Measurements from ENCODE around the gene CHST1. TPM values are rescaled to one million over a fixed set of nuclear protein-coding genes. Genes with fewer than 3 reads are reported as not detected.

The CHST1 gene
- total and polyA plus RNA-seq, 4 experiments from 2014 or later, result not detected

GRCh38 chr11:45672593-45672992 lies 7.2 kb upstream of the CHST1 start:
- no peak overlapping the region for H3K27ac ChIP-seq (ENCODE audit: low read depth, low read length)
- H3K9me3 ChIP-seq (ENCODE audit: control insufficient read depth in 1 of 2, low read length in 2 of 2), result no peaks in the 10 kb centered on the region
- no peak for DNase-seq
- no peaks in the 10 kb centered on the region for H3K4me1 Mint-ChIP-seq
- POLR2A ChIA-PET (ENCODE audit: partially characterized antibody), result no interaction called here
- peaks cover 6 to 18% of the 10 kb centered on the region in 2 donors for H3K27me3 Mint-ChIP-seq
- CTCF ChIA-PET (ENCODE audit: partially characterized antibody), result no interaction called here
- intact Hi-C loops (cut with micrococcal nuclease), result no loop called here
- no peak overlapping the region for H3K4me3 ChIP-seq (ENCODE audit: low read length in 2 of 2)
- H3K27me3 ChIP-seq (ENCODE audit: insufficient read depth, low read length), result no peaks in the 10 kb centered on the region
- no peaks in the 10 kb centered on the region for H3K9me3 Mint-ChIP-seq
- no peaks in the 10 kb centered on the region for H3K36me3 ChIP-seq (ENCODE audit: insufficient read depth, low read length)
- no peaks in the 10 kb centered on the region for H3K36me3 Mint-ChIP-seq
- H3K27ac Mint-ChIP-seq, result no peak overlapping the region
- no peaks in the 10 kb centered on the region for H3K4me1 ChIP-seq (ENCODE audit: insufficient read depth, low read length)
- H3K4me3 Mint-ChIP-seq, result no peak overlapping the region

GRCh38 chr11:45671246-45672171 lies 6.1 kb upstream of the CHST1 start:
- ChIA-PET POLR2A (ENCODE audit: partially characterized antibody) (no interaction called here), CTCF (ENCODE audit: partially characterized antibody) (no interaction called here)
- no peaks in the 10 kb centered on the region for H3K4me1 ChIP-seq (ENCODE audit: insufficient read depth, low read length)
- no peaks in the 10 kb centered on the region for H3K27me3 ChIP-seq (ENCODE audit: insufficient read depth, low read length)
- no peak overlapping the region for H3K4me3 ChIP-seq (ENCODE audit: low read length in 2 of 2)
- H3K36me3 ChIP-seq (ENCODE audit: insufficient read depth, low read length), result no peaks in the 10 kb centered on the region
- Mint-ChIP-seq H3K9me3 (no peaks in the 10 kb centered on the region), H3K36me3 (no peaks in the 10 kb centered on the region), H3K4me1 (no peaks in the 10 kb centered on the region), H3K4me3 (no peak overlapping the region), H3K27ac (no peak overlapping the region), H3K27me3 (peaks cover 15 to 28% of the 10 kb centered on the region in 2 donors)
- no peaks in the 10 kb centered on the region for H3K9me3 ChIP-seq (ENCODE audit: control insufficient read depth in 1 of 2, low read length in 2 of 2)
- intact Hi-C loops (cut with micrococcal nuclease), result no loop called here
- no peak overlapping the region for H3K27ac ChIP-seq (ENCODE audit: low read depth, low read length)
- DNase-seq, result no peak

- no peaks in the 10 kb centered on the region for H3K36me3 ChIP-seq (ENCODE audit: insufficient read depth, low read length)
- CTCF ChIA-PET (ENCODE audit: partially characterized antibody), result no interaction called here
- POLR2A ChIA-PET (ENCODE audit: partially characterized antibody), result no interaction called here
Observed at GRCh38 chr11:45670386-45671135, 5.1 kb upstream of the CHST1 start.

GRCh38 chr11:45669956-45670355 lies 4.5 kb upstream of the CHST1 start:
- Histone ChIP-seq H3K36me3 (ENCODE audit: insufficient read depth, low read length) (no peaks in the 10 kb centered on the region), H3K27me3 (ENCODE audit: insufficient read depth, low read length) (no peaks in the 10 kb centered on the region), H3K4me3 (ENCODE audit: low read length in 2 of 2) (no peak overlapping the region), H3K27ac (ENCODE audit: low read depth, low read length) (no peak overlapping the region), H3K9me3 (ENCODE audit: control insufficient read depth in 1 of 2, low read length in 2 of 2) (no peaks in the 10 kb centered on the region), H3K4me1 (ENCODE audit: insufficient read depth, low read length) (no peaks in the 10 kb centered on the region)
- Mint-ChIP-seq H3K27me3 (peaks cover 17 to 33% of the 10 kb centered on the region in 2 donors), H3K27ac (no peak overlapping the region), H3K9me3 (no peaks in the 10 kb centered on the region), H3K4me3 (no peak overlapping the region), H3K4me1 (peaks cover 0 to 1% (median 0%) of the 10 kb centered on the region in 4 donors), H3K36me3 (no peaks in the 10 kb centered on the region)
- DNase-seq, result no peak
- ChIA-PET CTCF (ENCODE audit: partially characterized antibody) (interaction anchor here (1.0 to 1.9 kb wide), 2 partner anchors 10 to 16 kb away, joined by 4 to 7 read pairs; no protein-coding TSS in a partner anchor), POLR2A (ENCODE audit: partially characterized antibody) (no interaction called here)
- intact Hi-C loops (cut with micrococcal nuclease), result no loop called here

More at GRCh38 chr11:45670386-45671135, 5.1 kb upstream of the CHST1 start:
- H3K27ac ChIP-seq (ENCODE audit: low read depth, low read length), result no peak overlapping the region
- no peak overlapping the region for H3K4me3 Mint-ChIP-seq
- H3K4me3 ChIP-seq (ENCODE audit: low read length in 2 of 2), result no peak overlapping the region
- H3K27me3 Mint-ChIP-seq, result peaks cover 17 to 33% of the 10 kb centered on the region in 2 donors
- DNase-seq, result no peak
- H3K27ac Mint-ChIP-seq, result no peak overlapping the region
- no peaks in the 10 kb centered on the region for H3K9me3 ChIP-seq (ENCODE audit: control insufficient read depth in 1 of 2, low read length in 2 of 2)
- intact Hi-C loops (cut with micrococcal nuclease), result no loop called here
- no peaks in the 10 kb centered on the region for H3K27me3 ChIP-seq (ENCODE audit: insufficient read depth, low read length)
- peaks cover 0 to 1% (median 0%) of the 10 kb centered on the region in 4 donors for H3K4me1 Mint-ChIP-seq
- no peaks in the 10 kb centered on the region for H3K9me3 Mint-ChIP-seq
- no peaks in the 10 kb centered on the region for H3K4me1 ChIP-seq (ENCODE audit: insufficient read depth, low read length)
- H3K36me3 Mint-ChIP-seq, result no peaks in the 10 kb centered on the region

- Histone ChIP-seq H3K27me3 (ENCODE audit: insufficient read depth, low read length) (peaks cover 3% of the 10 kb centered on the region), H3K4me1 (ENCODE audit: insufficient read depth, low read length) (peaks cover 5% of the 10 kb centered on the region), H3K4me3 (ENCODE audit: low read length in 2 of 2) (no peak overlapping the region), H3K36me3 (ENCODE audit: insufficient read depth, low read length) (no peaks in the 10 kb centered on the region), H3K27ac (ENCODE audit: low read depth, low read length) (no peak overlapping the region), H3K9me3 (ENCODE audit: control insufficient read depth in 1 of 2, low read length in 2 of 2) (no peaks in the 10 kb centered on the region)
- intact Hi-C loops (cut with micrococcal nuclease), result no loop called here
- Mint-ChIP-seq H3K4me3 (no peak overlapping the region), H3K4me1 (peaks cover 0 to 1% (median under 1%) of the 10 kb centered on the region in 4 donors), H3K36me3 (no peaks in the 10 kb centered on the region), H3K27ac (no peak overlapping the region), H3K9me3 (no peaks in the 10 kb centered on the region), H3K27me3 (peaks cover 17 to 33% of the 10 kb centered on the region in 2 donors)
- ChIA-PET POLR2A (ENCODE audit: partially characterized antibody) (no interaction called here), CTCF (ENCODE audit: partially characterized antibody) (interaction anchor here (1.0 to 1.9 kb wide), 2 partner anchors 9 to 15 kb away, joined by 4 to 7 read pairs; no protein-coding TSS in a partner anchor)
- DNase-seq, result no peak
Observed at GRCh38 chr11:45669146-45669545, 3.7 kb upstream of the CHST1 start.

- Histone ChIP-seq H3K4me1 (ENCODE audit: insufficient read depth, low read length) (peaks cover 7% of the 10 kb centered on the region), H3K27ac (ENCODE audit: low read depth, low read length) (no peak overlapping the region), H3K36me3 (ENCODE audit: insufficient read depth, low read length) (no peaks in the 10 kb centered on the region), H3K27me3 (ENCODE audit: insufficient read depth, low read length) (peaks cover 9% of the 10 kb centered on the region), H3K9me3 (ENCODE audit: control insufficient read depth in 1 of 2, low read length in 2 of 2) (no peaks in the 10 kb centered on the region), H3K4me3 (ENCODE audit: low read length in 2 of 2) (no peak overlapping the region)
- DNase-seq, result no peak
- POLR2A ChIA-PET (ENCODE audit: partially characterized antibody), result no interaction called here
- CTCF ChIA-PET (ENCODE audit: partially characterized antibody), result interaction anchor here (0.9 to 2.2 kb wide), 3 partner anchors 11 to 14 kb away, joined by 4 to 7 read pairs (median 6); no protein-coding TSS in a partner anchor
- Mint-ChIP-seq H3K27me3 (peaks cover 19 to 39% of the 10 kb centered on the region in 2 donors), H3K4me1 (peaks cover 0 to 8% (median under 1%) of the 10 kb centered on the region in 4 donors), H3K27ac (no peak overlapping the region), H3K9me3 (no peaks in the 10 kb centered on the region), H3K36me3 (no peaks in the 10 kb centered on the region), H3K4me3 (no peak overlapping the region)
- intact Hi-C loops (cut with micrococcal nuclease), result no loop called here
Observed at GRCh38 chr11:45667929-45668680, 2.7 kb upstream of the CHST1 start.

Measured in CD4-positive, alpha-beta memory T cell (primary cell).